Tibial nerve (tissue), 4 donors: ENCODE measurements around the gene DGKD. TPM values are rescaled to one million over a fixed set of nuclear protein-coding genes. Genes with fewer than 3 reads are reported as not detected.

Experiments
- DNase-seq, 2 donors: peaks; one replicate each; pipeline ENCODE4 v3.0.0-alpha.2; 2019; ENCODE audit warnings: low spot score in 2 of 2
- H3K27ac ChIP-seq, 4 donors: fragments of 200-600 bp; sonication (generic) in 3 of 4; one replicate each; pipeline ENCODE4 v1.5.1; 2017 to 2019; ENCODE audit warnings: mild to moderate bottlenecking in 1 of 4
- H3K27me3 ChIP-seq, 2 donors: fragments of 200-600 bp; sonication (generic) in 1 of 2; one replicate each; pipeline versions ENCODE4 v1.5.1 to v1.6.0; 2017 to 2019
- H3K36me3 ChIP-seq, 3 donors: fragments of 200-600 bp; sonication (generic); one replicate each; pipeline ENCODE4 v1.5.1; 2018 to 2019
- H3K4me1 ChIP-seq, 4 donors: fragments of 200-600 bp; sonication (generic) in 3 of 4; one replicate each; pipeline ENCODE4 v1.5.1; 2017 to 2019
- H3K4me3 ChIP-seq, 4 donors: fragments of 200-600 bp; sonication (generic) in 3 of 4; one replicate each; pipeline ENCODE4 v1.5.1; 2017 to 2019; ENCODE audit warnings: mild to moderate bottlenecking in 1 of 4, moderate library complexity in 1 of 4
- H3K9me3 ChIP-seq, 4 donors: fragments of 200-600 bp; sonication (generic) in 3 of 4; one replicate each; pipeline ENCODE4 v1.5.1; 2017 to 2019
- CTCF ChIP-seq, 5 experiments: fragments of 200-600 bp in 3 of 5; fragments of 450-650 bp in 2 of 5; sonication (generic) in 3 of 5; IDR thresholded peaks; one replicate each; pipeline ENCODE4 v1.5.1; 2016 to 2019; ENCODE audit warnings: antibody characterized with exemption in 5 of 5, mild to moderate bottlenecking in 3 of 5, moderate library complexity in 2 of 5
- EP300 ChIP-seq, 2 donors: sonication (generic); formaldehyde crosslinking; IDR thresholded peaks; one replicate each; pipeline ENCODE4 v1.6.1; 2017; ENCODE audit warnings: antibody characterized with exemption in 2 of 2, mild to moderate bottlenecking in 1 of 2
- POLR2A ChIP-seq, 2 donors: fragments of 450-650 bp; IDR thresholded peaks; one replicate each; pipeline ENCODE4 v1.6.1; 2017; ENCODE audit warnings: antibody characterized with exemption in 2 of 2, mild to moderate bottlenecking in 2 of 2, moderate library complexity in 2 of 2
- WGBS, 2 donors: methylation state at CpG; one replicate each; pipeline ENCODE4 v1.1.5; 2018; 5-methylcytosine and 5-hydroxymethylcytosine counted together
- total RNA-seq, 4 donors: library from RNA; depleted of rRNA; stranded (reverse); fragments of >200 nt; gene quantifications; one replicate each; pipeline ENCODE4 v1.1.0, GENCODE V29; 2016

Gene DGKD
- total RNA-seq, 4 donors from 2014 or later: 6.5 to 11.7 (median 7.4) TPM

DNA sequence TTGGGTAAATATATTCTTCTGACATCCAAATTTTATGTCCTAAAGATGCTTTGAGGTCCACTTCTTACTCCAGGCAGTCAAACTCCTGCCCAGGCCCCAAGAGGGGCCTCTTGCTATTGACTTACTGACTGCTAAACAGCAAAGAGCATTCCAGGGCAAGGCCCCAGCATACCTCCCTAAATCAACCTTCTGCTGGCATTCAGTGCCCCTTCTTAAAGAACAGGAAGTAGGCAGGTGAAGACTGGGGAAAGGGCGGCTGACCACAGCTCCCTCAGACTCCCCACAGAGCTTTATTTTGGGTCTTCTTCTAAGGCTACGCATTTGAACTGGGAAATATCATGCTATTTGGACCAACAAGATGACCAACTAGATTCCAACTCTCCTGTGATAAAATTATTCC lies 143.4 kb downstream of the DGKD start:
- TF ChIP-seq EP300 (IDR thresholded peaks at IDR 0.05): no peak
- TF ChIP-seq CTCF (IDR thresholded peaks at IDR 0.05): no peak
- TF ChIP-seq POLR2A (IDR thresholded peaks at IDR 0.05): no peak
- DNase-seq: no peak
- Histone ChIP-seq H3K27me3 (no peaks in the 10 kb centered on the region), H3K4me1 (no peaks in the 10 kb centered on the region), H3K36me3 (peaks cover 0 to 75% (median 0%) of the 10 kb centered on the region in 3 donors), H3K9me3 (peaks cover 0 to 4% (median under 1%) of the 10 kb centered on the region in 4 donors), H3K4me3 (no peak overlapping the region), H3K27ac (no peak overlapping the region)
- WGBS, 2 donors: 78 to 94% methylated on average over 2 of the region's 2 CpGs

GRCh38 chr2:233498126-233498525 lies 143.8 kb downstream of the DGKD start:
- no peaks in the 10 kb centered on the region for H3K4me1 ChIP-seq
- H3K27me3 ChIP-seq: no peaks in the 10 kb centered on the region
- H3K9me3 ChIP-seq: peaks cover 0 to 8% (median 3%) of the 10 kb centered on the region in 4 donors
- TF ChIP-seq EP300 (IDR thresholded peaks at IDR 0.05): no peak
- TF ChIP-seq POLR2A (IDR thresholded peaks at IDR 0.05): no peak
- no peak overlapping the region for H3K4me3 ChIP-seq
- no peak for DNase-seq
- WGBS, 2 donors: 95 to 96% methylated on average over 2 of the region's 2 CpGs
- no peak overlapping the region for H3K27ac ChIP-seq
- peaks cover 0 to 75% (median 1%) of the 10 kb centered on the region in 3 donors for H3K36me3 ChIP-seq

- Histone ChIP-seq H3K27ac (no peak overlapping the region), H3K4me3 (no peak overlapping the region), H3K4me1 (no peaks in the 10 kb centered on the region), H3K36me3 (peaks cover 0 to 87% (median 6%) of the 10 kb centered on the region in 3 donors), H3K27me3 (no peaks in the 10 kb centered on the region), H3K9me3 (peaks cover 0 to 21% (median 8%) of the 10 kb centered on the region in 4 donors)
- DNase-seq: no peak
- no peak for TF ChIP-seq EP300 (IDR thresholded peaks at IDR 0.05)
- TF ChIP-seq CTCF (IDR thresholded peaks at IDR 0.05): no peak
- 73 to 77% methylated on average over 2 of the region's 2 CpGs for WGBS, 2 donors
Measured at GRCh38 chr2:233499928-233500327, 145.6 kb downstream of the DGKD start.

- no peak for TF ChIP-seq EP300 (IDR thresholded peaks at IDR 0.05)
- no peaks in the 10 kb centered on the region for H3K4me1 ChIP-seq
- peaks cover 0 to 27% (median 8%) of the 10 kb centered on the region in 4 donors for H3K9me3 ChIP-seq
- no peak overlapping the region for H3K4me3 ChIP-seq
- no peaks in the 10 kb centered on the region for H3K27me3 ChIP-seq
- no peak overlapping the region for H3K27ac ChIP-seq
- no peak for DNase-seq
- WGBS, 2 donors: 93 to 97% methylated on average over 3 of the region's 3 CpGs
- peaks cover 0 to 86% (median 6%) of the 10 kb centered on the region in 3 donors for H3K36me3 ChIP-seq
Measured at GRCh38 chr2:233501198-233502076, 147.1 kb downstream of the DGKD start.

DNA sequence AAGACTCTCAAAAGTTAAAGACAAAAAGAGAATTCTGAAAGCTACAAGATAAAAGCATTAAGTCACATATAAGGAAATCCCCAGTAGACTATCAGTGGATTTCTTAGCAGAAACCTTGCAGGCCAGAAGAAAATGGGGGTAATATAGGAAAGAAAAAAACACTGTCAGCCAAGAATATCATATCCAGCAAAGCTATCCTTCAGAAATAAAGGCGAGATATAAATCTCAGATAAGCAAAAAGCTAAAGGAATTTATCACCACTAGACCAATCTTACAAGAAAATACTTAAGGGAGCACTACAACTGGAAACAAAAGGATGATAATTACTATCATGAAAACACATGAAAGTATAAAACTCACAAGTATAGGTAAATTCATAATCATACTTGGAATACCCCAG lies 149.2 kb downstream of the DGKD start:
- TF ChIP-seq CTCF (IDR thresholded peaks at IDR 0.05) (no peak), POLR2A (IDR thresholded peaks at IDR 0.05) (no peak), EP300 (IDR thresholded peaks at IDR 0.05) (no peak)
- no peak overlapping the region for H3K4me3 ChIP-seq
- no peak for DNase-seq
- no peak overlapping the region for H3K27ac ChIP-seq
- peaks cover 0 to 27% (median 8%) of the 10 kb centered on the region in 4 donors for H3K9me3 ChIP-seq
- H3K4me1 ChIP-seq: no peaks in the 10 kb centered on the region
- WGBS, 2 donors: 93 to 97% methylated on average over 1 of the region's 1 CpG
- H3K27me3 ChIP-seq: no peaks in the 10 kb centered on the region
- peaks cover 0 to 91% (median 6%) of the 10 kb centered on the region in 3 donors for H3K36me3 ChIP-seq

- Histone ChIP-seq H3K27ac (no peak overlapping the region), H3K4me1 (no peaks in the 10 kb centered on the region), H3K36me3 (peaks cover 0 to 91% (median 6%) of the 10 kb centered on the region in 3 donors), H3K9me3 (peaks cover 0 to 27% (median 8%) of the 10 kb centered on the region in 4 donors), H3K4me3 (no peak overlapping the region), H3K27me3 (no peaks in the 10 kb centered on the region)
- WGBS, 2 donors: 84 to 96% methylated on average over 1 of the region's 1 CpG
- DNase-seq: no peak
- TF ChIP-seq CTCF (IDR thresholded peaks at IDR 0.05) (no peak), EP300 (IDR thresholded peaks at IDR 0.05) (no peak), POLR2A (IDR thresholded peaks at IDR 0.05) (no peak)
Measured at GRCh38 chr2:233503947-233504637, 149.8 kb downstream of the DGKD start.
